Adrenal gland (tissue), 5 donors: ENCODE measurements around the gene ZNF800.

Experiments
- CTCF ChIP-seq, 6 experiments: fragments of 450-650 bp in 4 of 6; fragments of 200-600 bp in 2 of 6; sonication (generic) in 1 of 6; IDR thresholded peaks; 1 replicate in 5 of 6; 2 replicates in 1 of 6; pipeline versions ENCODE4 v1.5.1 to v1.8.0; 2016 to 2021; ENCODE audit warnings: antibody characterized with exemption in 6 of 6, mild to moderate bottlenecking in 2 of 6, moderate library complexity in 1 of 6
- POLR2A ChIP-seq, 2 donors: fragments of 450-650 bp; IDR thresholded peaks; one replicate each; pipeline ENCODE4 v1.6.1; 2017; ENCODE audit warnings: antibody characterized with exemption in 2 of 2, mild to moderate bottlenecking in 2 of 2, moderate library complexity in 1 of 2
- donor health status: DM: no; HTN: no; CAD: no.

GRCh38 chr7:127365957-127366315 lies 26.6 kb downstream of the ZNF800 start:
- TF ChIP-seq POLR2A (IDR thresholded peaks at IDR 0.05) (no peak), CTCF (IDR thresholded peaks at IDR 0.05) (no peak)
